NB4 (cell line): ENCODE results near the gene CORIN.

ENCODE experiments used
- CTCF ChIP-seq: IDR thresholded peaks from one replicate; pipeline ENCODE4 v1.5.1; 2012; ENCODE audit warnings: low read depth, low read length
- MAX ChIP-seq: IDR thresholded peaks from 2 replicates; pipeline ENCODE4 v1.6.1; 2011; ENCODE audit warnings: low read depth, low read length
- MYC ChIP-seq: IDR thresholded peaks from 2 replicates; pipeline ENCODE4 v1.6.1; 2011; ENCODE audit warnings: low read depth, low read length
- POLR2A ChIP-seq: IDR thresholded peaks from 2 replicates; pipeline ENCODE4 v1.6.1; 2011; ENCODE audit warnings: mild to moderate bottlenecking; ENCODE audit not compliant: insufficient read length; ENCODE audit errors: extremely low read depth

DNA sequence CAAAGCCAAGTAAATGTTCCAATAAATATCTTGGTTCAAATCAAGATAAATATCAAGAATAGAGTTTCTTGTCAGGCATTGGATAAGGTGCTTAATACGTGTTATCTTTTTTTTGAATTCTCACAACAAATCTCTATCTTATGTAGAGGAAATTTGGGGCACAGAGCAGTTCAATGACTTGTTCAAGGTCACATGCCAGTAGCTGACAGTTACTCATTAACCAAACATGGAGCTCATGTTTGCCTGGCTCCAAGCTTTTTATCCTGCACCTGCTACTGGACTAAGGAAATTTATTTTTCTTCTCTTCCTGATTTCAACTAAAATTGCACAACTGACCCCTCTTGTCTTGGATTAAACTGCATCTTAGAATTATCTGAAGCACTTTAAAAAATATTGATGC is 276.5 kb downstream of the CORIN start:
- TF ChIP-seq CTCF (no peak), POLR2A (no peak), MAX (no peak), MYC (no peak)
